GM19035 (cell line): ENCODE data around the gene PATZ1.

ENCODE experiments used
- ATAC-seq: cut with Tn5 transposase; IDR thresholded peaks from one replicate; pipeline ENCODE4 v1.9.1; 2021; ENCODE audit not compliant: unreplicated experiment

The PATZ1 gene

DNA sequence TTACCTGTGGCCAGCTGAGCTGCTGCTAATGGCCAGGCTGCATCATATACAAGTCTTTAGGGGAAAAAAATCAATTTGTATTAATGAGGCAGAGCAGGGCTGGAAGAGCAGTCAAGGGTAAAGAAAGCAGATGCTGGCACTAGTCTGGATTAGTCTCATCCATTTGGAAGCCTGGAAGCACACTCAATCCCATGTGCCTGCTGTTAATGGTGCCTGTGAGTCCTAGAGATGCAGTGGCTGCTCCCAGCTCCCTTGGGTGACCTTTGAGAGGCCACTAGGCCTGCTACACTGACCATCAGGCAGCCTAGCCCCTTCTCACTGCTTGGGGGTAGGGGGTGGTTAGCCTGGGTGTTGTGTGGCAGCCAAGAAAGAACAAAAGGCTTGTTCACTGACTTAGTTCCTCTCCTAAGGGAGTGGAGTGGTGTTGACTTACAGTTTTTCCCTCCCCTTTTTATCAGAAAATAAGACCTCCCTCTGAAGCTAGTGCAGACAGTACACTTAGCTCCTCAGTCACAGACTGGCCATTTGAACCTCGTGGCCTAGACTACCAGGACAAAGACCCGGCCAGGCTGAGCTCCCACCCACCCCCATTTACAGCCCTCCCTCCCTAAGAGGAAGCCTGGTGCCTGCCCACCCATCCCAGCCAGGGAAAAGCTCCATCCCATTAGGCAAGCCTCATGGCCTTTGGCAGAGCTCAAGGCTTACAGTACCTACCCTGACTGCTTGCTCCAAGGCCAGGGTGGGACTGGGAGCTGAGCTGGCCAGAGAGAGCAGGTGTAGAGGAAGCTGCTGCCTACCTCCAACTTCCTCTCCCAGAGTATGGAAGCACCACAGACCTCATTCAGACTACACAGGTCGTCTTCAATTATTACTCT is 61.6 kb downstream of the PATZ1 start:
- no peak for ATAC-seq

DNA sequence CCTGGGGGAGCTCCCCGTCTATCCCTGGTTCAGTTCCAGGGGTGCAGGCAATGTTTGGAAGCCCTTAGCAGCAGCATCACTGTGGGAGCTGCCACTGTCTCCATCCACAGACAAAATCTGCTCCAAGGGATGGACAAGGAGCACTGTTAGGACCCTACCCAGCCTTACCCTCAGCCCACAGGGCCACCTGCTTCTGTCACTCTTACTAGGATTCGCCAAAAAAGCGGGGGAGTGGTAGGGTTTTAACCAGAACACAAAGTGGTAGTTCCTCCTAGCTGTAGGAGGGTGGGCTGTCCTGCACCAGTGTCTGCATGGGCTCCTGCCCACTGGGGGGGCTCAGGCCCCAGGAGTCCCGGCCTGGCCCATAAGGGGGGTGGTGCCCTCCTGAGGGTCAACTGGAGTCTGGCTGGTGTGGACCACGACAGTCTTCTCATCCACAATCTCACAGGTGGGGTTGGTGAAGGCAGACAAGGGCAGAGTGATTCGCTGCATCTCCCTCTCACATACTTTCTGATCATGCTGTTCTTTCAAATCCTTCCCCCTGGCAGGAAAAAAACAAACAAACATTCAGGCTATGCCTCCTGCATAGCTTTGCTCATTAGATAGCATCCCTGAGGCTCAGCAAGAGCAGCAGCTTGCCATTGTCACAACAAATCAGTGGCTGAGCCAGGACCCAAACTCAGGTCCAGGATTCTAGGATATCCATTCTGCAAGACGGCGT is 63.2 kb downstream of the PATZ1 start:
- no peak for ATAC-seq

- ATAC-seq: no peak
These were observed 64.4 kb downstream of the PATZ1 start for GRCh38 chr22:31281733-31282132.

DNA sequence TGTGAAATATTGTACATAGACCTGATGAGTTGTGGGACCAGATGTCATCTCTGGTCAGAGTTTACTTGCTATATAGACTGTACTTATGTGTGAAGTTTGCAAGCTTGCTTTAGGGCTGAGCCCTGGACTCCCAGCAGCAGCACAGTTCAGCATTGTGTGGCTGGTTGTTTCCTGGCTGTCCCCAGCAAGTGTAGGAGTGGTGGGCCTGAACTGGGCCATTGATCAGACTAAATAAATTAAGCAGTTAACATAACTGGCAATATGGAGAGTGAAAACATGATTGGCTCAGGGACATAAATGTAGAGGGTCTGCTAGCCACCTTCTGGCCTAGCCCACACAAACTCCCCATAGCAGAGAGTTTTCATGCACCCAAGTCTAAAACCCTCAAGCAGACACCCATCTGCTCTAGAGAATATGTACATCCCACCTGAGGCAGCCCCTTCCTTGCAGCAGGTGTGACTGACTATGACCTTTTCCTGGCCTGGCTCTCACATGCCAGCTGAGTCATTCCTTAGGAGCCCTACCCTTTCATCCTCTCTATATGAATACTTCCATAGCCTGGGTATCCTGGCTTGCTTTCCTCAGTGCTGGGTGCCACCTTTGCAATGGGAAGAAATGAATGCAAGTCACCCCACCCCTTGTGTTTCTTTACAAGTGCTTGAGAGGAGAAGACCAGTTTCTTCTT is 66.2 kb downstream of the PATZ1 start:
- no peak for ATAC-seq

DNA sequence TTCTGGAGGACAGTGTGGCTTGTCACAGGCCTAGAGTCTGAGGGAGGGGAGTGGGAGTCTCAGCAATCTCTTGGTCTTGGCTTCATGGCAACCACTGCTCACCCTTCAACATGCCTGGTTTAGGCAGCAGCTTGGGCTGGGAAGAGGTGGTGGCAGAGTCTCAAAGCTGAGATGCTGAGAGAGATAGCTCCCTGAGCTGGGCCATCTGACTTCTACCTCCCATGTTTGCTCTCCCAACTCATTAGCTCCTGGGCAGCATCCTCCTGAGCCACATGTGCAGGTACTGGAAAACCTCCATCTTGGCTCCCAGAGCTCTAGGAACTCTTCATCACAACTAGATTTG is 66.8 kb downstream of the PATZ1 start:
- no peak for ATAC-seq

DNA sequence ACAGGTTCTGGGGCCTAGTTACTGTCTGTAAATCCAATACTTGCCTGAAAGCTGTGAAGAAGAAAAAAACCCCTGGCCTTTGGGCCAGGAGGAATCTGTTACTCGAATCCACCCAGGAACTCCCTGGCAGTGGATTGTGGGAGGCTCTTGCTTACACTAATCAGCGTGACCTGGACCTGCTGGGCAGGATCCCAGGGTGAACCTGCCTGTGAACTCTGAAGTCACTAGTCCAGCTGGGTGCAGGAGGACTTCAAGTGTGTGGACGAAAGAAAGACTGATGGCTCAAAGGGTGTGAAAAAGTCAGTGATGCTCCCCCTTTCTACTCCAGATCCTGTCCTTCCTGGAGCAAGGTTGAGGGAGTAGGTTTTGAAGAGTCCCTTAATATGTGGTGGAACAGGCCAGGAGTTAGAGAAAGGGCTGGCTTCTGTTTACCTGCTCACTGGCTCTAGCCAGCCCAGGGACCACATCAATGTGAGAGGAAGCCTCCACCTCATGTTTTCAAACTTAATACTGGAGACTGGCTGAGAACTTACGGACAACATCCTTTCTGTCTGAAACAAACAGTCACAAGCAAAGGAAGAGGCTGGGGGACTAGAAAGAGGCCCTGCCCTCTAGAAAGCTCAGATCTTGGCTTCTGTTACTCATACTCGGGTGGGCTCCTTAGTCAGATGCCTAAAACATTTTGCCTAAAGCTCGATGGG is 67.4 kb downstream of the PATZ1 start:
- no peak for ATAC-seq

GRCh38 chr22:31278151-31278621 is 68.0 kb downstream of the PATZ1 start:
- ATAC-seq: no peak

- ATAC-seq: no peak
These were observed 68.4 kb downstream of the PATZ1 start for GRCh38 chr22:31277741-31278140.

DNA sequence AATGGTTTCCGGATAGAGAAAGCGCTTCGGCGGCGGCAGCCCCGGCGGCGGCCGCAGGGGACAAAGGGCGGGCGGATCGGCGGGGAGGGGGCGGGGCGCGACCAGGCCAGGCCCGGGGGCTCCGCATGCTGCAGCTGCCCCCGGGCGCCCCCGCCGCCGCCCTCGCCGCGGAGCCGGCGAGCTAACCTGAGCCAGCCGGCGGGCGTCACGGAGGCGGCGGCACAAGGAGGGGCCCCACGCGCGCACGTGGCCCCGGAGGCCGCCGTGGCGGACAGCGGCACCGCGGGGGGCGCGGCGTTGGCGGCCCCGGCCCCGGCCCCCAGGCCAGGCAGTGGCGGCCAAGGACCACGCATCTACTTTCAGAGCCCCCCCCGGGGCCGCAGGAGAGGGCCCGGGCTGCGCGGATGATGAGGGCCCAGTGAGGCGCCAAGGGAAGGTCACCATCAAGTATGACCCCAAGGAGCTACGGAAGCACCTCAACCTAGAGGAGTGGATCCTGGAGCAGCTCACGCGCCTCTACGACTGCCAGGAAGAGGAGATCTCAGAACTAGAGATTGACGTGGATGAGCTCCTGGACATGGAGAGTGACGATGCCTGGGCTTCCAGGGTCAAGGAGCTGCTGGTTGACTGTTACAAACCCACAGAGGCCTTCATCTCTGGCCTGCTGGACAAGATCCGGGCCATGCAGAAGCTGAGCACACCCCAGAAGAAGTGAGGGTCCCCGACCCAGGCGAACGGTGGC is 69.5 kb downstream of the PATZ1 start:
- no peak for ATAC-seq
